HEK293T (cell line): ENCODE data around the gene UGT1A10.

Experiments used
- BHLHE40 ChIP-seq: fragments of 450-650 bp; IDR thresholded peaks from 2 replicates; pipeline ENCODE4 v1.6.1; 2016; ENCODE audit warnings: mild to moderate bottlenecking, moderate library complexity, borderline replicate concordance
- FOXK2 ChIP-seq: fragments of 450-650 bp; IDR thresholded peaks from 2 replicates; pipeline ENCODE4 v1.6.1; 2016; ENCODE audit warnings: mild to moderate bottlenecking
- FOXM1 ChIP-seq: fragments of 450-650 bp; IDR thresholded peaks from 2 replicates; pipeline ENCODE4 v1.6.1; 2017; ENCODE audit warnings: mild to moderate bottlenecking, borderline replicate concordance
- LEF1 ChIP-seq: fragments of 450-650 bp; IDR thresholded peaks from 2 replicates; pipeline ENCODE4 v1.6.1; 2017; ENCODE audit warnings: mild to moderate bottlenecking, borderline replicate concordance
- PKNOX1 ChIP-seq: fragments of 450-650 bp; IDR thresholded peaks from 2 replicates; pipeline ENCODE4 v1.6.1; 2016
- SP1 ChIP-seq: fragments of 450-650 bp; IDR thresholded peaks from 2 replicates; pipeline ENCODE4 v1.6.1; 2017

- TF ChIP-seq FOXM1 (no peak), BHLHE40 (no peak), FOXK2 (no peak), LEF1 (no peak), PKNOX1 (no peak), SP1 (no peak)
Observed at GRCh38 chr2:233656443-233656842, 20.2 kb downstream of the UGT1A10 start.
